GM13976 (cell line): ENCODE results near the gene MPI.
"Not testable (repeated sequence)": the region's sequence is repeated elsewhere in the genome, so short reads cannot be mapped to it uniquely, and the experiment has no call there.

ENCODE experiments used
- DNase-seq: peaks from one replicate; pipeline ENCODE4 v3.0.0; 2012; ENCODE audit warnings: low spot score
- CTCF ChIP-seq: IDR thresholded peaks from 2 replicates; pipeline ENCODE4 v1.5.1; 2012; ENCODE audit warnings: borderline replicate concordance, mild to moderate bottlenecking; ENCODE audit not compliant: insufficient read depth; ENCODE audit errors: extremely low read depth, missing control alignments, control extremely low read depth
- in situ Hi-C: fragments of 300-500 bp; cut with MboI; formaldehyde crosslinking; loops from one replicate; pipeline ENCODE4 v1.12.0; 2022; ENCODE audit warnings: low sequenced_read_pairs, mixed read lengths, inconsistent platforms; ENCODE audit not compliant: unreplicated experiment

MPI gene

GRCh38 chr15:74889390-74889882, 406 bp upstream of the MPI start:
- TF ChIP-seq CTCF, result no peak
- peak; percentile 46 for DNase-seq
- in situ Hi-C loops, result no loop called here

GRCh38 chr15:74890665-74890960, 771 bp downstream of the MPI start:
- TF ChIP-seq CTCF, result no peak
- DNase-seq, result no peak
- in situ Hi-C loops, result no loop called here

- TF ChIP-seq CTCF, result no peak
- in situ Hi-C loops, result no loop called here
- no peak for DNase-seq
Measured at GRCh38 chr15:74891469-74891868, 1.6 kb downstream of the MPI start.

- DNase-seq, result no peak
- in situ Hi-C loops, result no loop called here
- no peak for TF ChIP-seq CTCF
Measured at GRCh38 chr15:74892313-74892712, 2.5 kb downstream of the MPI start.

GRCh38 chr15:74892931-74893330, 3.1 kb downstream of the MPI start:
- DNase-seq, result no peak
- in situ Hi-C loops, result no loop called here
- TF ChIP-seq CTCF, result no peak

- TF ChIP-seq CTCF, result no peak
- in situ Hi-C loops, result no loop called here
- no peak for DNase-seq
Measured at GRCh38 chr15:74893627-74894026, 3.8 kb downstream of the MPI start.

- in situ Hi-C loops, DNase-seq: not testable (repeated sequence)
Measured at GRCh38 chr15:74894383-74894782, 4.5 kb downstream of the MPI start.
